H1 (cell line): ENCODE measurements around the gene CHD6. TPM values are rescaled to one million over a fixed set of nuclear protein-coding genes. Genes with fewer than 3 reads are reported as not detected.
"Not testable (repeated sequence)": the region's sequence is repeated elsewhere in the genome, so short reads cannot be mapped to it uniquely, and the experiment has no call there.

ENCODE experiments used
- CTCF ChIA-PET: fragments of 300-600 bp; sonication (Branson Sonifier 250); formaldehyde crosslinking; loops from one replicate; lab custom pipeline; 2021; ENCODE audit not compliant: partially characterized antibody; lab: Charles Lee
- POLR2A ChIA-PET: fragments of 300-600 bp; sonication (Branson Sonifier 250); formaldehyde crosslinking; loops from one replicate; lab custom pipeline; 2021; ENCODE audit warnings: inconsistent platforms; ENCODE audit not compliant: partially characterized antibody; lab: Charles Lee
- DNase-seq, 2 experiments: peaks; one replicate each; pipeline versions ENCODE4 v3.0.0 to v3.0.0-alpha.2; 2010 to 2022; ENCODE audit warnings: low spot score in 2 of 2, low read depth in 1 of 2, mixed read lengths in 1 of 2
- FAIRE-seq: peaks from 2 replicates; lab custom pipeline; 2011; peaks lifted over from hg19 to GRCh38; lab: Jason Lieb, UNC
- H2AFZ ChIP-seq: 2 replicates; pipeline ENCODE4 v1.8.1; 2012; ENCODE audit warnings: low read length, inconsistent platforms
- H2AK5ac ChIP-seq: 2 replicates; pipeline ENCODE4 v1.6.1; 2013; ENCODE audit warnings: low read depth, low read length
- H2BK120ac ChIP-seq: replicated peaks from 2 replicates; pipeline ENCODE3; 2013; ENCODE audit warnings: low read depth, low read length, inconsistent platforms
- H2BK12ac ChIP-seq: 2 replicates; pipeline ENCODE4 v1.6.1; 2013; ENCODE audit warnings: low read depth, low read length
- H2BK15ac ChIP-seq: 2 replicates; pipeline ENCODE4 v1.6.1; 2013; ENCODE audit warnings: low read length
- H2BK20ac ChIP-seq: 2 replicates; pipeline ENCODE4 v1.6.1; 2013; ENCODE audit warnings: low read length
- H2BK5ac ChIP-seq: 2 replicates; pipeline ENCODE4 v1.6.1; 2013; ENCODE audit warnings: low read depth, low read length
- H3K14ac ChIP-seq: 2 replicates; pipeline ENCODE4 v1.6.1; 2013; ENCODE audit warnings: inconsistent platforms; ENCODE audit not compliant: insufficient read length
- H3K18ac ChIP-seq: 2 replicates; pipeline ENCODE4 v1.6.1; 2013; ENCODE audit warnings: low read length; ENCODE audit errors: extremely low read depth
- H3K23ac ChIP-seq: 2 replicates; pipeline ENCODE4 v1.6.1; 2013; ENCODE audit warnings: inconsistent platforms; ENCODE audit not compliant: insufficient read length
- H3K23me2 ChIP-seq: 2 replicates; pipeline ENCODE4 v1.6.1; 2013; ENCODE audit warnings: low read depth, low read length
- H3K27ac ChIP-seq: 2 replicates; pipeline ENCODE4 v1.6.1; 2011; ENCODE audit warnings: low read depth, low read length, inconsistent platforms
- H3K27me3 ChIP-seq, 4 experiments: replicated peaks in 1 of 4; 1 replicate in 1 of 4; 2 replicates in 3 of 4; pipeline versions ENCODE4 v1.6.1 to v1.8.1; 2011 to 2013; ENCODE audit warnings: low read length in 3 of 4, mild to moderate bottlenecking in 3 of 4, inconsistent platforms in 2 of 4, mixed read lengths in 2 of 4, moderate library complexity in 1 of 4; ENCODE audit not compliant: control insufficient read depth in 3 of 4, insufficient read depth in 3 of 4; ENCODE audit errors: extremely low read depth in 1 of 4
- H3K36me3 ChIP-seq, 4 experiments: 2 replicates each; pipeline versions ENCODE4 v1.6.1 to v1.8.1; 2011 to 2013; ENCODE audit warnings: mild to moderate bottlenecking in 4 of 4, low read length in 3 of 4, moderate library complexity in 2 of 4, control low read depth in 1 of 4, inconsistent platforms in 1 of 4; ENCODE audit not compliant: insufficient read depth in 4 of 4, control insufficient read depth in 2 of 4
- H3K4ac ChIP-seq: replicated peaks from 2 replicates; pipeline ENCODE3; 2013; ENCODE audit warnings: low read length, low read depth, mixed read lengths, inconsistent platforms; ENCODE audit not compliant: insufficient read length
- H3K4me1 ChIP-seq, 4 experiments: replicated peaks in 1 of 4; 1 replicate in 1 of 4; 2 replicates in 3 of 4; pipeline versions ENCODE4 v1.6.1 to v1.8.1; 2011 to 2013; ENCODE audit warnings: low read length in 3 of 4, inconsistent platforms in 2 of 4, mixed read lengths in 1 of 4; ENCODE audit not compliant: insufficient read depth in 4 of 4, control insufficient read depth in 3 of 4
- H3K4me2 ChIP-seq, 2 experiments: 2 replicates each; pipeline versions ENCODE4 v1.6.1 to v1.8.1; 2011 to 2013; ENCODE audit warnings: low read depth in 2 of 2, low read length in 2 of 2, control low read depth in 1 of 2, inconsistent platforms in 1 of 2, mild to moderate bottlenecking in 1 of 2; ENCODE audit not compliant: insufficient read depth in 1 of 2
- H3K4me3 ChIP-seq, 4 experiments: fragments of 200-600, 300-600 bp in 1 of 4; sonication (generic), shearing (Covaris generic), sonication (Bioruptor Twin) in 1 of 4; 2 replicates each; pipeline versions ENCODE4 v1.5.1 to v1.8.1; 2011 to 2016; ENCODE audit warnings: low read length in 4 of 4, low read depth in 3 of 4, control low read depth in 2 of 4, inconsistent platforms in 2 of 4, mild to moderate bottlenecking in 2 of 4, mixed read lengths in 1 of 4, moderate library complexity in 1 of 4; ENCODE audit not compliant: insufficient read depth in 2 of 4; ENCODE audit errors: extremely low read depth in 1 of 4
- H3K56ac ChIP-seq: replicated peaks from 2 replicates; pipeline ENCODE3; 2013; ENCODE audit warnings: low read depth, mild to moderate bottlenecking, mixed read lengths, low read length, inconsistent platforms; ENCODE audit not compliant: insufficient read length
- H3K79me1 ChIP-seq: 2 replicates; pipeline ENCODE4 v1.6.1; 2013; ENCODE audit warnings: low read depth, low read length, control low read depth
- H3K79me2 ChIP-seq, 2 experiments: 2 replicates each; pipeline versions ENCODE4 v1.6.1 to v1.8.1; 2012 to 2013; ENCODE audit warnings: low read length in 2 of 2, mild to moderate bottlenecking in 2 of 2, inconsistent platforms in 1 of 2; ENCODE audit not compliant: insufficient read depth in 2 of 2, control insufficient read depth in 1 of 2
- H3K9ac ChIP-seq, 4 experiments: replicated peaks in 1 of 4; 1 replicate in 1 of 4; 2 replicates in 3 of 4; pipeline versions ENCODE4 v1.6.1 to v1.8.1; 2011 to 2013; ENCODE audit warnings: low read depth in 3 of 4, low read length in 3 of 4, control low read depth in 2 of 4, mild to moderate bottlenecking in 2 of 4, moderate library complexity in 2 of 4, inconsistent platforms in 1 of 4; ENCODE audit errors: extremely low read depth in 1 of 4
- H3K9me3 ChIP-seq, 2 experiments: 2 replicates each; pipeline versions ENCODE4 v1.6.1 to v1.8.1; 2012 to 2013; ENCODE audit warnings: mild to moderate bottlenecking in 2 of 2, moderate library complexity in 2 of 2, control low read depth in 1 of 2, inconsistent platforms in 1 of 2, low read depth in 1 of 2, low read length in 1 of 2, mixed read lengths in 1 of 2; ENCODE audit not compliant: insufficient read depth in 2 of 2
- H4K20me1 ChIP-seq, 2 experiments: replicated peaks in 1 of 2; 2 replicates each; pipeline versions ENCODE3 to v1.8.1; 2011 to 2013; ENCODE audit warnings: inconsistent platforms in 2 of 2, low read length in 2 of 2, mild to moderate bottlenecking in 1 of 2; ENCODE audit not compliant: insufficient read depth in 2 of 2, control insufficient read depth in 1 of 2
- H4K5ac ChIP-seq: 2 replicates; pipeline ENCODE4 v1.6.1; 2013; ENCODE audit warnings: low read length, low read depth, mixed read lengths, inconsistent platforms; ENCODE audit not compliant: insufficient read length
- H4K8ac ChIP-seq: 2 replicates; pipeline ENCODE4 v1.8.0; 2013; ENCODE audit warnings: mild to moderate bottlenecking, moderate library complexity, low read length, inconsistent platforms; ENCODE audit not compliant: insufficient read depth; ENCODE audit errors: extremely low read depth
- H4K91ac ChIP-seq: replicated peaks from 2 replicates; pipeline ENCODE3; 2013; ENCODE audit warnings: low read length, mixed read lengths, inconsistent platforms; ENCODE audit not compliant: insufficient read length
- WGBS, 2 experiments: shearing (Covaris generic) in 1 of 2; methylation state at CpG; one replicate each; pipeline versions ENCODE4 v1.1.6 to v1.1.7; 2013 to 2015; ENCODE audit warnings: low lambda C conversion rate in 2 of 2, mixed read lengths in 2 of 2, inconsistent platforms in 1 of 2, low coverage in 1 of 2, missing lambda C conversion rate in 1 of 2; ENCODE audit not compliant: insufficient replicate concordance in 2 of 2, insufficient coverage in 1 of 2, insufficient read length in 1 of 2; ENCODE audit errors: extremely low coverage in 1 of 2, missing lambda C conversion rate in 1 of 2; 5-methylcytosine and 5-hydroxymethylcytosine counted together
- polyA plus RNA-seq, 7 experiments: library from polyadenylated mRNA; depleted of rRNA in 3 of 7; stranded (reverse) in 5 of 7; unstranded in 2 of 7; fragments of >200 nt in 5 of 7; fragments of 200-250 nt in 2 of 7; gene quantifications; 1 replicate in 5 of 7; 2 replicates in 1 of 7; 4 replicates in 1 of 7; pipeline versions ENCODE4 v1.2.1 to v1.2.3, GENCODE V29; 2011 to 2013; ENCODE audit warnings: missing spikeins in 2 of 7, mixed read lengths in 2 of 7
- total RNA-seq: library from RNA; stranded (reverse); fragmentation: NEBNext Ultra II Directional; extraction: Animal tissue kit (Norgen Biotek cat#: 25700); gene quantifications from 2 replicates; pipeline ENCODE4 v1.2.1, GENCODE V29; 2021

Gene CHD6
- total and polyA plus RNA-seq, 2 of the 8 experiments (the other 6 are each of a cell fraction or from before 2014, with no cell fraction given), result 11.1 to 62.9 TPM

- 100% methylated on average over 1 of the region's 1 CpG; no CpG with 5 or more reads in 1 of the 2 experiments for WGBS, 2 experiments
- not testable (repeated sequence) for H4K91ac ChIP-seq
Observed at GRCh38 chr20:41535551-41535950, 82.6 kb downstream of the CHD6 start.

More at GRCh38 chr20:41535551-41535950, 82.6 kb downstream of the CHD6 start:
- Histone ChIP-seq H3K79me2 (peaks cover 0 to 56% of the 10 kb centered on the region in 2 experiments; a peak in 2 of 4 replicates), H3K36me3 (peaks cover 0 to 25% (median 13%) of the 10 kb centered on the region in 4 experiments; a peak in 6 of 8 replicates), H3K9me3 (peaks cover 0 to 11% of the 10 kb centered on the region in 2 experiments; a peak in 2 of 4 replicates)
- not testable (repeated sequence) for H4K8ac ChIP-seq, H3K4ac ChIP-seq, H4K20me1 ChIP-seq, H2BK15ac ChIP-seq, H2BK12ac ChIP-seq, H2BK120ac ChIP-seq, H2BK5ac ChIP-seq, H2AK5ac ChIP-seq, H3K27me3 ChIP-seq, H3K23ac ChIP-seq, H3K18ac ChIP-seq, H3K4me1 ChIP-seq, H2AFZ ChIP-seq, H3K14ac ChIP-seq, DNase-seq, H3K9ac ChIP-seq, H3K79me1 ChIP-seq, H3K4me3 ChIP-seq, H3K27ac ChIP-seq, H2BK20ac ChIP-seq, H3K56ac ChIP-seq, FAIRE-seq, H4K5ac ChIP-seq, H3K4me2 ChIP-seq, H3K23me2 ChIP-seq
- CTCF ChIA-PET, result interaction anchor here (0.7 to 1.0 kb wide), 2 partner anchors 19 to 44 kb away, joined by 3 read pairs; no protein-coding TSS in a partner anchor
- POLR2A ChIA-PET, result interaction anchor here (0.7 kb wide), 1 partner anchor 70 kb away, joined by 3 read pairs; no protein-coding TSS in a partner anchor
